ENCODE results near the gene SPHKAP.

DNA sequence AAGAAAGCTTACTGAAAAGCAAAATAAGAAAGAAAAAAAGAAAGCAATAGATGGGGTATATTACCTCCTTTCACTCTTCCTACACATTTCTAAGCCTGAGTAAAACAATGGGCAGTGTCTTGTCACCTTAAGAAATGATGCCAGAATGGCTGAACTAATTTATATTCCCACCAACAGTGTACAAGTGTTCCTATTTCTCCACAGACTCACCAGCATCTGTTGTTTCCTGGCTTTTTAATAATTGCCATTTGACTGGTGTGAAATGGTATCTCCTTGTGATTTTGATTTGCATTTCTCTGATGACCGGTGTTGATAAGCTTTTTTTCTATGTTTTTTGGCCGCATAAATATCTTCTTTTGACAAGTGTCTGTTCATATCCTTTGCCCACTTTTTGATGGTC, 98.4 kb downstream of the SPHKAP start:
- TF ChIP-seq, protein P1, sequence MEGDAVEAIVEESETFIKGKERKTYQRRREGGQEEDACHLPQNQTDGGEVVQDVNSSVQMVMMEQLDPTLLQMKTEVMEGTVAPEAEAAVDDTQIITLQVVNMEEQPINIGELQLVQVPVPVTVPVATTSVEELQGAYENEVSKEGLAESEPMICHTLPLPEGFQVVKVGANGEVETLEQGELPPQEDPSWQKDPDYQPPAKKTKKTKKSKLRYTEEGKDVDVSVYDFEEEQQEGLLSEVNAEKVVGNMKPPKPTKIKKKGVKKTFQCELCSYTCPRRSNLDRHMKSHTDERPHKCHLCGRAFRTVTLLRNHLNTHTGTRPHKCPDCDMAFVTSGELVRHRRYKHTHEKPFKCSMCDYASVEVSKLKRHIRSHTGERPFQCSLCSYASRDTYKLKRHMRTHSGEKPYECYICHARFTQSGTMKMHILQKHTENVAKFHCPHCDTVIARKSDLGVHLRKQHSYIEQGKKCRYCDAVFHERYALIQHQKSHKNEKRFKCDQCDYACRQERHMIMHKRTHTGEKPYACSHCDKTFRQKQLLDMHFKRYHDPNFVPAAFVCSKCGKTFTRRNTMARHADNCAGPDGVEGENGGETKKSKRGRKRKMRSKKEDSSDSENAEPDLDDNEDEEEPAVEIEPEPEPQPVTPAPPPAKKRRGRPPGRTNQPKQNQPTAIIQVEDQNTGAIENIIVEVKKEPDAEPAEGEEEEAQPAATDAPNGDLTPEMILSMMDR (IDR thresholded peaks at IDR 0.05): no peak
- no peak for TF ChIP-seq POLR2A (IDR thresholded peaks at IDR 0.05)

Measured in right lobe of liver (tissue), 4 donors.